Central memory CD4-positive, alpha-beta T cell (primary cell): Measurements from ENCODE around the gene ALOX15.
"Not testable (repeated sequence)": the region's sequence is repeated elsewhere in the genome, so short reads cannot be mapped to it uniquely, and the experiment has no call there.

ENCODE experiments used
- DNase-seq: peaks from one replicate; pipeline ENCODE4 v3.0.0; 2022

ALOX15 gene

DNA sequence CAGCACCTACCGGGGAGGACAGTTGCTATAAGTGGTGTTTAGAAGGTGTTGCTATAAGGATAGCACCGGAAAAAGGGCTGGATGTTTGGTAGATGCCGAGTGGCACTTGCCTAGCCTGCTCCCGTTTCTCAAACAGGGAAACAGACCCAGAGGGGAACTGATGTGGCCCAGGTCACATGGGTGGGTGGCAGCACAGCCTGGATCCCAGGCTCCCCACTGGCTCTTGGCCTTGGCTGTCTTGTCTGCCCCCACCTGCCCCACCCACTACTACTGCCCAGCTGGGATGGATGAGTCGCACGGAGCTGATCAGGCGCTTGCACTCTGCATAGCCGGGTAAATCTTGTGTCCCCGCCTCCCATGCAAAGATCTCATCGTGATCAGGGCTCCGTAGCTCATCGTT lies 49.9 kb downstream of the ALOX15 start:
- DNase-seq: no peak

DNA sequence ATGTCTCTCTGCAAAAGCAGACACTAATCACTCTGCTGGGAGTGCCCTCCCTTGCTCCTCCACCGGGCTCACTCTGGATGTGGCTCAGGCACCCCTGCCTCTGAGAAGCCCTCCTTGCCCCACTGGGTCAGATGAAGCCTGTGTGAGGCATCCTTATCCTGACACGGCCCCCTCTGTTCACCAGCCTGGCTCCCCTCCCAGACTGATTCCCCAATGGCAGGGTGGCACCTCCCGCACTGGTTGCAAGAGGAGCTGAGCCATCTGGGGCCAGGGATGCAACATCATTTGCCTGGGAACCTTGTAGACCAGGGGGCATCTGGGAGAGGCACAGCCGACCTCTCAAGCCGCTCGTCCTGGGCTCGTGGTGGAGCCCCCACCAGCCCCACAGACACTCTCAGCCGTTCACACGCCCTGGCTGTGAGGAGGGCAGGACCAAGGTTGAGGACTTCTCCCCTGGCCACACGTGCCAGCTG lies 50.5 kb downstream of the ALOX15 start:
- no peak for DNase-seq

DNA sequence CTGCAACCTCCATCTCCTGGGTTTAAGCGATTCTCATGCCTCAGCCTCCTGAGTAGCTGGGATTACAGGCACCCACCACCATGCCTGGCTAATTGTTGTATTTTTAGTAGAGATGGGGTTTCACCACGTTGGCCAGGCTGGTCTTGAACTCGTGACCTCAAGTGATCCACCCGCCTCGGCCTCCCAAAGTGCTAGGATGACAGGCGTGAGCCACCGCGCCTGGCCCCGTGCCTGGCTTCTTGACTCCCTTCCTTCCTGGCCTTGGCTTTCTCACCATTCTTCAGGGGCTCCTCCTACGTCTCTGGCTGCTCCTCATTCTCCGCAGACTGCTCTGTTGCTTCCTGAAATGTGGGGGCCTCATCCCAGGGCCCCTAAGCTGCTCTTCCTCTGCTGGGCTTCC lies 51.4 kb downstream of the ALOX15 start:
- not testable (repeated sequence) for DNase-seq

DNA sequence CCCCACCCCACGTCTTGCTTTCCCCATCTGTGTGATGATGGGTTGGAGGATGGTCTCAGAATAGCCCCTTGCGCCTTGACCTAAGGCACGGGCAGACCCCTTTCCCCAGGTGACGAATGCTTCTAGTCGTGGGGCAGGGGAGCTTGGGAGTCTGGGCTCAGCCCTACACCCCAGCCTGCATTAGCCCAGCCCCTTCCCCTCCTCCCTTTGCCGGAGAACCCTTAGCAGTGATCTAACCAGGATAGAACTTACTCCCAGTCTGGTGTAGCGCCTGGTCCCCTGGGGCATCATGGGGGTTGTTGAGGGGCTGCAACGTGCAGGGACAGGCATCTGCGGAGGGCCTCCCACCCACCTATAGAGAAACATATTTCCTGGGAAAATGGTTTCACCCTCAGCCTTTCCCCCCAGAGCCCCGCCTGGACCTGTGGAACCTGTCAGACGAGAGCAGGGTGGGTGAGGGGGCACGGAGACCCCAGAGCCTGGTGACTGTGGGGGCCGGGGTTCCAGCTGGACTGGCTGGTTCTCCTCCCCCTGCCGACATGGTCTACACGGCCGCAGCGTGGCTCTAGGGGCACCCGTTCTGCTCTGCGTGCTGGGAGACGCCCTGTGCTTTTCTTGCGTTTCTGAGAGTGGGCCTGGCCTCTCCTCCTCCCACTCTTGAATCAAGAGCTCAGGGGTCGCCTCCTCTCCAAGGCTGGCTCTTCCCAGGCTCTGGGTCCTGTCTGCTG lies 52.4 kb downstream of the ALOX15 start:
- no peak for DNase-seq

DNA sequence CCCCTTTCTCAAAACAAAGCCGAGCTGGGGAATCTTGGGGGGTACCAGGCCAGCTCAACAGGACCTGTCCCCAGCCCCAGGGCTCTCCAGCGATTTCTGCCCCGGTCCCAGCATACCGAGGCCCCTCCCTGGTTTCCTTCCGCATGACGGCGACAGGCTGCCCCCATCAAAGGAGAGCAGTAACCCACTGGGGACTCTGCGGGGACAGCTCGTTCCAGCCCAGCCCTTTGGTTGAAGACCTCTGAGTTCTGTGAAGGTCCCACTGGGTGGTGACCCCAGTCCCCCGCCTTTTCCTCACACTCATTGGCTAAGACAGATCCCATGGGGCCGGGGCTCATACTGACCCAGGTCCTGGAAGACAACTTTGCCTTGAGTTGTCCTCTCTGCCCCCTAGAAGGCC lies 53.1 kb downstream of the ALOX15 start:
- DNase-seq: no peak

DNA sequence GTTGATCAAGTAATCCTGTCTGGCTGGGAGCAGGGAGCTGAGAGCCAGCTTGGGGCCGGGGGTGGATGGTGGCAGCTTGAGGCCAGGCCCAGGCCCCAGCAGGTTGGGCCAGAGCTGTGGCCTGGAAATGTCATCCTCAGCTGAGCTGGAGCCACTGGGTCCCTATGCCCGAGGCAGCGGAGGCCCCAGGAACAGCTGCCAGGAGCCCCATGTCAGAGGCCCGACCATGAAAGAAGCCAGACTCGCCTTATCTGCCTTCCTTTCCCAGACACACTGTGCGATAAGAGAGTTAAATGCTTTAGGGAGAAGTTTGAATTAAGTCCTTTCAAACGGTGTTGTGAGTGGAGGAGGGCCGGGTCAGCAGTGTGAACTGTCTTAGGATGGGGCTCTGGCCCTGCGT lies 53.7 kb downstream of the ALOX15 start:
- DNase-seq: no peak

DNA sequence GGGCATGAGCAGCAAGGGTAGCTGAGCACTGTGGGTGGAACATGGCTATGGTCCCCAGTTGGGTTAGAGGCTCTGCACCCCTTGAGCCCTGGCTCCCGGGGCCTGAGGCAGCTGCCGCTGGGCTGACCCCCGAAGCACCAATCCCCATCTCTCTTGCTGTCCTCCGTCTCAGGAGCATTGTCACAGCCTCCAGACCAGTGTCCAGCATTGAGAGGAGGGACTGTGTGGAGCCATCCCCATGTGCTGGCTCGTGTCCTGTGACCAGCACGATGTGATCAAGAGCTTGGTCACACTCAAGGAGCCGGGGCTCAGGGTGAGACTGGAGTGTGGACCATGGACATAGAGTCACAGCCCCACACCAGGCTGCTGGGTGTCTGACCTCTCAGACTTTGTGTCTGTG lies 54.3 kb downstream of the ALOX15 start:
- no peak for DNase-seq

DNA sequence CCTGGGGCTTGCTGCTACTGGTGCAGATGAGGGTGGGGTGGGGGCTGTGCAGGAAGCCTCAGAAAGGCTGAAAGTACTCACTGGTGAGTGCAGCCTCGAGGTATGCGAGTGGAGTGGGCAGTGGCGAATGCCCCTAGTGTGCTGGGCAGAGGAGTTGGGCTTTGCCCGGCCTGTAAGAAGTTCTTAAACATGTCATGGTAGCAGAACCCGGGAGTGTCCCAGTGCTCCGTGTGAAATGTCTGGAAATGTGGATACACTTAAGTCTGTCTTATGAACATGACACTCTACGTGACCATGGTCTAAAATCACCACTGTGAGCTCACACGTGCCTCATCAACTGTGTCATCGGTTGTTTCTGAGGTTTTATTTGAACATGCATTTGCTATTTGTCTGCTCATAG lies 55.4 kb downstream of the ALOX15 start:
- no peak for DNase-seq

DNA sequence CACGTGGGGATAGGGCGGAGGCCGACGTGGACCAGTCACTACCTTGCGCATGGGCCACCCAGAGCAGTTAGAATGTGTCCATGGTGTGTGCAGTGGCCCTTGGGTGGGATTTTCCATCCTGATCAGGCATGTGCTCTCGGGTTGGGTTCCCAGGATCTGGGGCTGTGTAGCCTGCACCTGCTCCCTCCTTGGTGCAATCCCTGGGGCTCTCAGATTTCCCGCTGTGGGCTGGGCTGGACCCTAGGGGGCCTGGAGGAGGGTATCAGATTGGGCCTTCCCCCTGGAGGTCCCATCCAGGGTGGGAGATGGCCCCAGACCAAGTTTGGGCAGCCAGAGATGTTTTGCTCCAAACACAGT lies 55.9 kb downstream of the ALOX15 start:
- no peak for DNase-seq

DNA sequence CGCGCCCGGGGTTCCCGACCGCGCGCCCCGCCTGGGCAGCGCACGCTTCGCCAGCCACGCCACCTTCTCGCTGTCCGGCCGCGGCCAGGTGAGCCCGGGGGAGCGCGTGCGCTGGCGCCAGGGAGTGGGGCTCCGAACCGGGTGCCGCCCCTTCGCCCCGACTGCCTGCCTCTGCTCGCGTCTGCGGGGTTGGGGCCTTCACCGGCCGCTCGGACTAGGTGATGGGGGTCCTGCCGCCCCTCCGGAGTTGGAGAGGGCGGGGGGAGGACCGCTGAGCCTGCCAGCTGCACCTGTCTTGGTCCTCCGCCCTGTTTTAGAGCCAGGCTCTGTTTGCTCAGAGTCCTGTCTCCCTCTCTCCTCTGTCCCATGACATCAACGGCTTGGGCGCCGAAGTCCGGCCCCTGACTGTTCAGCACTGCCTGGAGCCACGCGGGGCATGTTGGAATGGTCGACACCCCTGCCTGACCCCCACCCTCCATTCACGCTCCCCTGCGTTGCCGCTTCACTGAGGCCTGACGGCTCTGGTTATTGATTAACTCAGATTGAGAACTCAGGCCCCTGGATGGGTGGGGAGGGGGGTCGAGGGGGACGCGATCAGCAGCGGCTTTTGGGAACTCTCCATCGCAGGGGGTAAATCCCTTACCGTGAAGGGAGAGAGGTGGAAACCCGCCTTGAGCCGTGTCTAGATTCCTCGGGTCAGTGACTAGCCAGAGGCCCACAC lies 56.4 kb downstream of the ALOX15 start:
- DNase-seq: no peak

DNA sequence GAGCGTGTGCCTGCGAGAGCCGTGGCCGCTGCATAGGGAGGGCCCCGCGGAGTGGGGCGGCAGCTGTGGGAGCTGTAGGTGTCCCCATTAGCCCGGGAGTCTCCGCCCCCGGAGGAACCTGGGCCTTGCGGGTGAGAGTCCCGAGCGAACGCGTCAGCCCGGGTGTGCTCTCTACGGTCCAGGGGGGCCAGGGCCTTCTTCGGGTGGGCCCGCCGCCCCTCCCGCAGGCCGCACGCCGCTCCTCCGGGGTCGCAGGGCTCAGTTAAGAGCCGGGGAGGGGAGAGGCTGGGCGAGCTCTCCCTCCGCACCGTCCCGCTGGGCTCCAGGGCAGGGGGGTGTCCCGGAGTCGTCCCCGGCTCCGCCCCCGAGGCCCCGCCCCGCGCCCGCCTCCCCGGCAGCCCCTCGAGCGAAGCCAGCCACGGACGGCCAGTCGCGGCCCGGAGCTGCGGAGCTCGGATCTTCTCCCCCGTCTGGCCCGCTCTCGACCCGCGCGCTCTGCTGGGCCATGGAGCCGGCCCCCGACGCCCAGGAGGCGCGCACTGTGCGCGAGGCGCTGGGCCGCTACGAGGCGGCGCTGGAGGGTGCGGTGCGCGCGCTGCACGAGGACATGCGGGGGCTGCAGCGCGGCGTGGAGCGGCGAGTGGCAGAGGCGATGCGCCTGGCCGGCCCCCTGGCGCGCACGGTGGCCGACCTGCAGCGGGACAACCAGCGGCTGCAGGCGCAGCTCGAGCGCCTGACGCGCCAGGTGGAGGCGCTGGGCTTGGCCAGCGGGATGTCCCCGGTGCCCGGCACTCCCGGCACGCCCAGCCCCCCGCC lies 57.2 kb downstream of the ALOX15 start, which contains the start of gene SMTNL2:
Gene SMTNL2, plus strand, starts transcription at position 429 of the 816 bp plus-strand sequence. Its CDS starts 77 bp downstream, at position 506.
- DNase-seq: no peak

DNA sequence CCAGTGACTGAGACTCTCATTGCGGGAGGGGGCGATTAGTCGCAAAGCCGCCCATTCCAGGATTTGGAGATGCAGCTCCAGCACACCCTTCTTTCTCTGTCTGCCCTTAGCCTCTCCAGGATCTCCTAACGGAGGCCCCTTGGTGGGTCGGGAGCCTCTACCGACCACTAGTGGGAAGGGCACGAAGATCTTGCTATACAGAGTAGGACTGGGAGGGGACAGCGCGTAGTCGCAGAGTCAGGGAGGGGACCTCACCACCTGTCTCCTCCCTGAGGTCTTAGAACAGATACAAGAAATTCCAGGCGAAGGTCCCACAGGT lies 57.7 kb downstream of the ALOX15 start:
- DNase-seq: no peak

DNA sequence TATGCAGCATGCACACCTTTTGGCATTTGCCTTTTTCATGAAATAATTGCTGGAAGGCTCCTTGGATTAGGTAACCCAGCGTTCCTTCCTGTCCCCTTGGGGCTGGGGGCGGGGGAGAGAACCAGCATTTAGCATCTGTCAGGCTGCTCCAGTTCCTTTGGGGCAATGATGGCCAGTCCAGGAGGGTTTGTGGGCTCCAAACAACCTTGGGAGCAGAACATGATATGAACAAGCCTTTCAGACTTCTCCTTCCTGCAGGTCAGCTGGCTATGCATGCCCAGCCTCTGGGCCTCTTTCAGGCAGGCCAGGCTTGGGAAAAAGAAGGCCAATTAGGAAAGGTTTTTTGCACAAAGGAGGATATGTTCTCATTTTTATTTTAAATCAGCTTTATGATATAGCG lies 58.3 kb downstream of the ALOX15 start:
- DNase-seq: no peak

DNA sequence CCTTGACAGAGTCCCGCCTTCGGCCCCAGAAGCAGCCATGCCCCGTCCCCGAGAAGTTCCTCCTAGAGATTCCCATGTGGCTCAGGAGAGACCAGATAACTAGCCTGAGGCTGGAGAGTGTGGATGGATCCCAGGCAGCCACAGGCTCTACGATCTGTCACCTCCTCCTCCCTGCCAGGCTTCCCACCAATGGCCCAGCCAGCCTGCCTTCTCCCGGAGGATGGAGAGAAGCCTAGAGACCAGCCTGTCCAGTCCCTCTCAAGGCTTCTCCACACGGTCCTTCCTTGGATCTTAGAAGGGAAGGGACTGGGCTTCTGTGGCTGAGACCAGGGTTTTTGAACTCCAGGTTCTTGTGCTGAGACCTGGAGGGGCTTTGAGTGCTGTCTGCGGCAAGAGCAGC lies 58.8 kb downstream of the ALOX15 start:
- DNase-seq: no peak

DNA sequence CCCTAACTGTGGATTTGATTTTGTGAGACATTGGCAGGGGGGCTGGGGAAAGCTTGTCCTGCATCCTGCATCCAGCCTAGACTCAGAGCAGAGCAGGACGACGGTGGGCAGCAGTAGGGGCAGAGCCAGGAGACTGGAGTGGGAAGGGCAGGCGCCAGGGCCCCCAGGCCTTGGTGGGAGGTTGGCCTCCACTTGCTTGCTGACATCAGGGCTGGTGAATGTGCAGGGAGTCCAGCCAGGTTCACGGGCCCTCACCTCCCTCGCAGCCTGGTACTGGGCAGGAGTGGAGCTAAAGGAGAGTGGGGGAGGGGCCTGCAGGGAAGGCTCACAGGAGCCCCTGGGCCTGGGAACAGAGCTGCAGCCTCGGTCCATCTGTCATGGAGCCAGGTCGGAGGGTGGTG lies 59.4 kb downstream of the ALOX15 start:
- no peak for DNase-seq
